HG03432 (cell line): ENCODE data around the gene RNF168.
A peak's percentile ranks its signal among the peaks of the same experiment; 100 is the strongest.
"Not testable (repeated sequence)": the region's sequence is repeated elsewhere in the genome, so short reads cannot be mapped to it uniquely, and the experiment has no call there.

Experiments used
- ATAC-seq: cut with Tn5 transposase; IDR thresholded peaks from one replicate; pipeline ENCODE4 v1.9.1; 2021; ENCODE audit warnings: mild to moderate bottlenecking, moderate library complexity; ENCODE audit not compliant: unreplicated experiment

Gene RNF168

GRCh38 chr3:196472286-196472685, 31.3 kb downstream of the RNF168 start:
- ATAC-seq: no peak

- ATAC-seq: no peak
Observed at GRCh38 chr3:196471551-196471950, 32.0 kb downstream of the RNF168 start.

- not testable (repeated sequence) for ATAC-seq
Observed at GRCh38 chr3:196470182-196470581, 33.4 kb downstream of the RNF168 start.

GRCh38 chr3:196463804-196464203, 39.8 kb downstream of the RNF168 start:
- no peak for ATAC-seq

GRCh38 chr3:196463478-196463756, 40.2 kb downstream of the RNF168 start:
- ATAC-seq: no peak

- ATAC-seq: not testable (repeated sequence)
Observed at GRCh38 chr3:196462680-196463477, 40.7 kb downstream of the RNF168 start.

GRCh38 chr3:196458063-196458462, 45.5 kb downstream of the RNF168 start:
- no peak for ATAC-seq

GRCh38 chr3:196457470-196457869, 46.1 kb downstream of the RNF168 start:
- ATAC-seq: not testable (repeated sequence)

- no peak for ATAC-seq
Observed at GRCh38 chr3:196454935-196455334, 48.6 kb downstream of the RNF168 start.

GRCh38 chr3:196445391-196445790, 58.2 kb downstream of the RNF168 start:
- not testable (repeated sequence) for ATAC-seq

GRCh38 chr3:196444500-196444894, 59.1 kb downstream of the RNF168 start:
- no peak for ATAC-seq

- ATAC-seq: peak; percentile 45
Observed at GRCh38 chr3:196440696-196441095, 62.9 kb downstream of the RNF168 start.

GRCh38 chr3:196440041-196440537, 63.5 kb downstream of the RNF168 start:
- ATAC-seq: peak; percentile 76

- peak; percentile 85 for ATAC-seq
Observed at GRCh38 chr3:196432137-196432879, 71.3 kb downstream of the RNF168 start, which contains the start of gene UBXN7. UBXN7 (minus strand) TSS chr3:196432427; CDS start chr3:196432399, 28 bp downstream.

- peak; percentile 37 for ATAC-seq
Observed at GRCh38 chr3:196431181-196432136, 72.1 kb downstream of the RNF168 start.

GRCh38 chr3:196428041-196428440, 75.5 kb downstream of the RNF168 start:
- ATAC-seq: no peak

- ATAC-seq: not testable (repeated sequence)
Observed at GRCh38 chr3:196424421-196424820, 79.1 kb downstream of the RNF168 start.

GRCh38 chr3:196423044-196423781, 80.4 kb downstream of the RNF168 start:
- no peak for ATAC-seq

- not testable (repeated sequence) for ATAC-seq
Observed at GRCh38 chr3:196421668-196422067, 81.9 kb downstream of the RNF168 start.

GRCh38 chr3:196419386-196419785, 84.2 kb downstream of the RNF168 start:
- ATAC-seq: no peak
